Stimulated activated CD4-positive, alpha-beta T cell treated with anti-CD3 and anti-CD28 coated beads, Interleukin-1b, Interleukin-23, amount 100 ng/mL, for 48 hours (primary cell): ENCODE results near the gene CALML3.
"Not testable (repeated sequence)": the region's sequence is repeated elsewhere in the genome, so short reads cannot be mapped to it uniquely, and the experiment has no call there.

ENCODE experiments used
- DNase-seq: peaks from one replicate; pipeline ENCODE4 v3.0.0-alpha.2; 2020

CALML3 gene

DNA sequence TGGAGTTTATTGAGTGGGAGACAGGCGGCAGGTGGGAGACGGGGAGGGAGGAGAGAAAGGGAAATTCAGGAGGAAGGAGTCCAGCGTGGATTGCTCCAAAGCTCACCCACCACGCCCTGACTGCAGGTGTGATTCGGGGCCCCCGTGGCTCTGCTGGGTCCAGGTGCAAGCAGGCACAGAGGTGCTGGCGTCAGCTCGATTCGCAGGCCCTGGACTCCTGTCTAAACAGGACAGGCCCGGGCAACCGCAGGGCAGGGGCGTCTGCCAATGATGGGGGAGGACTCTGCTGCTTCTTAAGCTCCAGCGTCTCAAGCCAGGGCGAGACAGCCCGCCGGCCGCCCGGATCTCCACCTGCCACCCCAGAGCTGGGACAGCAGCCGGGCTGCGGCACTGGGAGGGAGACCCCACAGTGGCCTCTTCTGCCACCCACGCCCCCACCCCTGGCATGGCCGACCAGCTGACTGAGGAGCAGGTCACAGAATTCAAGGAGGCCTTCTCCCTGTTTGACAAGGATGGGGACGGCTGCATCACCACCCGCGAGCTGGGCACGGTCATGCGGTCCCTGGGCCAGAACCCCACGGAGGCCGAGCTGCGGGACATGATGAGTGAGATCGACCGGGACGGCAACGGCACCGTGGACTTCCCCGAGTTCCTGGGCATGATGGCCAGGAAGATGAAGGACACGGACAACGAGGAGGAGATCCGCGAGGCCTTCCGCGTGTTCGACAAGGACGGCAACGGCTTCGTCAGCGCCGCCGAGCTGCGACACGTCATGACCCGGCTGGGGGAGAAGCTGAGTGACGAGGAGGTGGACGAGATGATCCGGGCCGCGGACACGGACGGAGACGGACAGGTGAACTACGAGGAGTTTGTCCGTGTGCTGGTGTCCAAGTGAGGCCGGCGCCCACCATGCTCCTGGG is at the start of gene CALML3:
Gene CALML3, plus strand, starts transcription at position 321 of the 920 bp plus-strand sequence. Its CDS starts 125 bp downstream, at position 446.
- DNase-seq = no peak

DNA sequence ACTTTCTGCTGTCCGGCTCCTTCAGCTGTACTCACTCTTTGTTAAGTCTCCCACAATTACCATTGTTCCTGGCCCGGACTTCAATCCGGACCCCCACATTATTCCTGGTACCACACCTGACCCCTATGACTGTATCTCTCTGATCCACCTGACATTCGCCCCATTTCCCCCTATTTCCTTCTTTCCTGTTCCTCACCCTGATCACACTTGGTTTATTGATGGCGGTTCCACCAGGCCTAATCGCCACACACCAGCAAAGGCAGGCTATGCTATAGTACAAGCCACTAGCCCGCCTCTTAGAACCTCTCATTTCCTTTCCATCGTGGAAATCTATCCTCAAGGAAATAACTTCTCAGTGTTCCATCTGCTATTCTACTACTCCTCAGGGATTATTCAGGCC is 49.7 kb upstream of the CALML3 start:
- not testable (repeated sequence) for DNase-seq

DNA sequence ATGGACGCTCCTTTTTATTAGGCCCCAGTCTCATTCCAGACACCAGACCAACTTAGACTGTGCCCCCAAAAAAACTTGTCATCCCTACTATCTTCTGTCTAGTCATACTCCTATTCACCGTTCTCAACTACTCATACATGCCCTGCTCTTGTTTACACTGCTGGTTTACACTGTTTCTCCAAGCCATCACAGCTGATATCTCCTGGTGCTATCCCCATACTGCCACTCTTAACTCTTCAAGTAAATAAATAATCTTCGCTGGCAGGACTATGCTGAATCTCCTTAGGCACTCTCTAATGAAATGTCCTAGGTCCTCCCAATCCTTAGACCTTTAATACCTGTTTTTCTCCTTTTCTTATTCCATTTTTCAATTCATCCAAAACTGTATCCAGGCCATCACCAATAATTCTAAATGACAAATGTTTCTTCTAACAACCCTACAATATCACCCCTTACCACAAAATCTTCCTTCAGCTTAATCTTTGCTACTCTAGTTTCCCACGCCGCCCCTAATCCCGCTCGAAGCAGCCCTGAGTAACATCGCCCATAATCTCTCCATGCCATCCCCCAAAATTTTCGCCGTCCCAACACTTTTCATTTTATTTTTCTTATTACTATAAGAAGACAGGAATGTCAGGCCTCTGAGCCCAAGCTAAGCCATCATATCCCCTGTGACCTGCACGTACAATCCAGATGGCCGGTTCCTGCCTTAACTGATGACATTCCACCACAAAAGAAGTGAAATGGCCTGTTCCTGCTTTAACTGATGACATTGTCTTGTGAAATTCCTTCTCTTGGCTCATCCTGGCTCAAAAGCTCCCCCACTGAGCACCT is 48.6 kb upstream of the CALML3 start:
- DNase-seq = not testable (repeated sequence)

DNA sequence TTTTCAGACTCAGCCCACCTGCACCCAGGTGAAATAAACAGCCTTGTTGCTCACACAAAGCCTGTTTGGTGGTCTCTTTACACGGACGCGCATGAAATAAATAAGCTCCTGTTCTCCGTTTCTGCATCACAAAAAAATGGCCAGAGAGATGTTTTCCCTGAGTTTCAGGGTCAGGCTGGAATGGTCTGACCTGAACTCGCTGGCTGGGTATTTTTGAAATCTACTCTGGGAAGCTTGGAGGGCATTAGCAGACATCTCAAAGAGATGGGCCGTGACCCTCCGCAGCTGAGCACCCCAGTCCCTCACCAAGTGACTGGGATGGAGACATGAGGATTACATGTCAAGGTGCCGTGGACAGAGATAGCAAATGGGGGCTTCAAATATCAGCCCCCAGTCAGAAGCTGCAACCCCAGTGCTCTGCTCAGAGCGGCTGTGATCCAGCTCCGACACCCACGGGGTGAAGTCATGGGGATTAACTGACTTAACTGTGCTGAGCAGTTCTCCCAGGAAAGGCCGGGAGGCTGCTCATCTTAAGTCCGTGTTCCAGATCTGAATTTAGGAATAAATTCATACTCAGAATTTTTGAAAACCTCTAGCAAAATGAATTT is 47.7 kb upstream of the CALML3 start:
- DNase-seq = no peak

GRCh38 chr10:5477948-5478693 is 46.6 kb upstream of the CALML3 start:
- DNase-seq = no peak

- no peak for DNase-seq
Observed at GRCh38 chr10:5478694-5479305, 46.0 kb upstream of the CALML3 start.

DNA sequence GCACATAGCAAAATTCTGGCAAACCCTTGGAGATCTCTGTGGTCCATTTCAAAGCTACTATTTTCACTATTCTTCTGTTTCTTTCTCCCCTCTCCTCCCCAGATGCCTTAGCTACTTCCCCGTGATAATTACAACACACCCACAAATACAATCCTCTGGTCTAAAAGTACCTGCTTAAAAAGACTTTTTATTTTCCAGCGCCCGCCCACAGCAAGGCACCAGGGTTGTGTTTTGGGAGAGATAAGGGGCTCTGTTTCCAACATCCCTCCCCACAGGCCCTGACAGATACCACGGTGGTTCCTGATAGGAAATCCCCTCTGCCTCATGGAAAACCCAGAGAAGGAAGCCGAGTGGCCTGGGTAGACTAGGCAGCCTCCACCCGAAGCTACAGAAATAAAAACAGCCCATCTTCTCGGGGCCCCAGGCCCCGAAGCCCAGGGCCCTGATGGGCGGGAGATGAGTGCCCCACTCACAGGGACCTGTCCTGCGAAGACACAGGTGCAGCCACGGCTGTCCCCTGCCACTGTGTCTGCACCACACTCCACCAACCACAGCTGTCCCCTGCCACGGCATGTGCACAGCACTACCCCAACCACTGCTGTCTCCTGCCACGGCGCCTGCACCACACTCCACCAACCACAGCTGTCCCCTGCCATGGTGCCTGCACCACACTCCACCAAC is 45.1 kb upstream of the CALML3 start:
- DNase-seq = no peak

GRCh38 chr10:5480162-5480941 is 44.4 kb upstream of the CALML3 start:
- DNase-seq = no peak

GRCh38 chr10:5481121-5481520 is 43.6 kb upstream of the CALML3 start:
- DNase-seq = no peak

DNA sequence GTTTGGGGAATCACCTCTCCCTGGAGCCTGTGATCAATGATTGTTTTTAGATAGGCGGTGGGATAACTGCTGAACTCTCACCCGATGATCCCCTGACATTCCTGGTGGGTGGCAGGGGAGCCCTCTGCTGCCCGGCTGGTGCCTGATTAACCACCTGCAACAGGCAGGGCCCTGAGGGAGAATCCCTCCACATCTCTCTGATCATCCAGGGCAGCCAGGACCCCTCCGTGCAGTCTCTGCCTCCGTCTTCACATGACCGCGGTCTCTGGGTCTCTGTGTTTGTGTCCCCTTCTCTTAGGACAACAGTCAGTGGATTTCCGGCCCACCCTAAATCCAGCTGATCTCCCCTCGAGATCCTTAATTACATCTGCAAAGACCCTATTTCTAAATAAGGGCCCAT is 42.7 kb upstream of the CALML3 start:
- DNase-seq = no peak

DNA sequence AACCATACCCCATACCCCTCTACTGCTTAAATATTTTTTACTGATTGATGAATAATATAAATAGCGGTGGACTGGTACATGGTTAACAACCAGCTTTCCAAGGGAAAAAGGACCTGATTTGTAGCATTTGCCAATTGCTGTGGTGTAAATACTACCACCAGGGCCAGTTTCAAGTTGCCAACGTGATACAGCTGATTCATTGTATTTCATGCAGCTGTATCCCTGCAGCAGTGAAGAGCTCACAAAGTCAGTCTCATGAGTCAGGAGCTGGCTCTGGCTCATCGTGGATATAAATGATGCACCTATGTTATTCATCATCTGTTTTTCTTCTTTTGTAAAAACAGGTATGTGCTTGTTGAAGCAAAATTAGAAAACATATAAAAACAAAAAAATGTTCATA is 40.6 kb upstream of the CALML3 start:
- no peak for DNase-seq

- no peak for DNase-seq
Observed at GRCh38 chr10:5485290-5485689, 39.5 kb upstream of the CALML3 start.

- DNase-seq = no peak
Observed at GRCh38 chr10:5485948-5486852, 38.6 kb upstream of the CALML3 start.

- DNase-seq = no peak
Observed at GRCh38 chr10:5486853-5487235, 37.9 kb upstream of the CALML3 start.

- no peak for DNase-seq
Observed at GRCh38 chr10:5488272-5489161, 36.2 kb upstream of the CALML3 start.

GRCh38 chr10:5490032-5490431 is 34.7 kb upstream of the CALML3 start:
- DNase-seq = no peak

GRCh38 chr10:5490698-5491464 is 33.9 kb upstream of the CALML3 start:
- DNase-seq = no peak

DNA sequence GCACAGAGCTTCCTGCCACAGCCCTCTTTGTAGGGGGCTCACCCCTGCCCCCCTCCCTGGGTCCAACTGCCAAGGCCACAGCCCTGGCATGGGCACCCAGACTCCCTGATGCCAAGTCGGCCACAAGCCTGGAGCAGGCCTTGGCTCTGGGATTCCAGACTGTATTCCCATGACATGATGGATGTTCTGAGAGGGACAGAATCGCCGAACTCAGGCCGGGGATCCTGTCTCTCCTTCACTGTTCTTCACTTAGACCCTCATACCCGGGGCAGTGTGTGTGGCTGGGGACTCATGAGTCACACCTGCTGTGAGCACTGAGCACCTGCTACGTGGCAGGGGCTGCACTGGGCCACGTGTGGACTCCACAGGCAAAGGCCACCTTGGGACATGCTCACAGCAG is 33.3 kb upstream of the CALML3 start:
- DNase-seq = no peak
